ENCODE data around the gene TTC33.

Gene TTC33

GRCh38 chr5:40560474-40561110 is 195.2 kb downstream of the TTC33 start:
- no peak for DNase-seq

- DNase-seq: no peak
Observed at GRCh38 chr5:40559306-40559705, 196.5 kb downstream of the TTC33 start.

GRCh38 chr5:40557501-40557900 is 198.3 kb downstream of the TTC33 start:
- no peak for DNase-seq

- no peak for DNase-seq
Observed at GRCh38 chr5:40556811-40557210, 198.9 kb downstream of the TTC33 start.

- DNase-seq: no peak
Observed at GRCh38 chr5:40555886-40556285, 199.9 kb downstream of the TTC33 start.

GRCh38 chr5:40554813-40555212 is 200.9 kb downstream of the TTC33 start:
- no peak for DNase-seq

GRCh38 chr5:40554054-40554453 is 201.7 kb downstream of the TTC33 start:
- DNase-seq: no peak

- no peak for DNase-seq
Observed at GRCh38 chr5:40552981-40553380, 202.8 kb downstream of the TTC33 start.

- DNase-seq: no peak
Observed at GRCh38 chr5:40551496-40552491, 204.0 kb downstream of the TTC33 start.

- DNase-seq: no peak
Observed at GRCh38 chr5:40550481-40550880, 205.3 kb downstream of the TTC33 start.

- no peak for DNase-seq
Observed at GRCh38 chr5:40549616-40550015, 206.1 kb downstream of the TTC33 start.

- DNase-seq: no peak
Observed at GRCh38 chr5:40547994-40548575, 207.7 kb downstream of the TTC33 start.

GRCh38 chr5:40547557-40547956 is 208.2 kb downstream of the TTC33 start:
- no peak for DNase-seq

GRCh38 chr5:40540301-40540700 is 215.5 kb downstream of the TTC33 start:
- DNase-seq: no peak

- DNase-seq: no peak
Observed at GRCh38 chr5:40524677-40525076, 231.1 kb downstream of the TTC33 start.

- no peak for DNase-seq
Observed at GRCh38 chr5:40521925-40522324, 233.8 kb downstream of the TTC33 start.

GRCh38 chr5:40521108-40521785 is 234.5 kb downstream of the TTC33 start:
- DNase-seq: no peak

GRCh38 chr5:40518485-40518917 is 237.3 kb downstream of the TTC33 start:
- no peak for DNase-seq

- DNase-seq: no peak
Observed at GRCh38 chr5:40515476-40515875, 240.3 kb downstream of the TTC33 start.

GRCh38 chr5:40514976-40515375 is 240.8 kb downstream of the TTC33 start:
- DNase-seq: no peak

- DNase-seq: no peak
Observed at GRCh38 chr5:40511801-40512200, 244.0 kb downstream of the TTC33 start.

GRCh38 chr5:40507095-40507494 is 248.7 kb downstream of the TTC33 start:
- no peak for DNase-seq

- no peak for DNase-seq
Observed at GRCh38 chr5:40505031-40505430, 250.7 kb downstream of the TTC33 start.

All from activated CD4-positive, CD25-positive, alpha-beta regulatory T cell (primary cell).